ENCODE results near the gene TMEM30A. TPM values are rescaled to one million over a fixed set of nuclear protein-coding genes. Genes with fewer than 3 reads are reported as not detected.

Gene TMEM30A
- total RNA-seq, 5 donors from 2014 or later (not counting 1 experiment from before 2014, with no cell fraction given), result 43.4 to 67.6 (median 55.1) TPM

GRCh38 chr6:75287424-75287823 lies 2.8 kb upstream of the TMEM30A start:
- POLR2A ChIA-PET, result interaction anchor here in 1 of 2 donors (0.6 kb wide), 1 partner anchor 367 kb away, joined by 3 read pairs; no protein-coding TSS in a partner anchor
- Mint-ChIP-seq H3K9me3 (no peaks in the 10 kb centered on the region), H3K4me3 (no peak overlapping the region), H3K27me3 (no peaks in the 10 kb centered on the region), H3K27ac (no peak overlapping the region), H3K36me3 (peaks cover 11% of the 10 kb centered on the region), H3K4me1 (peaks cover 8 to 36% (median 8%) of the 10 kb centered on the region in 3 donors)
- no CpG with 5 or more reads among the region's 1 CpG for WGBS (ENCODE audit: insufficient coverage)
- H3K27me3 ChIP-seq (replicated peaks in 1 of 2; ENCODE audit: control insufficient read depth in 2 of 2, extremely low read depth in 1 of 2, insufficient read depth in 2 of 2, low read length in 1 of 2), result no peaks in the 10 kb centered on the region
- no peaks in the 10 kb centered on the region for H3K9me3 ChIP-seq
- peaks cover 8 to 14% of the 10 kb centered on the region in 2 experiments for H3K4me1 ChIP-seq (ENCODE audit: control insufficient read depth in 1 of 2, extremely low read depth in 1 of 2, insufficient read depth in 2 of 2, low read length in 2 of 2)
- H3K27ac ChIP-seq (ENCODE audit: low read length), result no peak overlapping the region
- CTCF ChIA-PET, result no interaction called here
- H3K36me3 ChIP-seq (ENCODE audit: control insufficient read depth in 2 of 2, extremely low read depth in 1 of 2, insufficient read depth in 1 of 2, low read length in 1 of 2), result peaks cover 0 to 2% of the 10 kb centered on the region in 2 donors
- no peak overlapping the region for H3K4me3 ChIP-seq (ENCODE audit: control insufficient read depth in 1 of 2, extremely low read depth in 1 of 2, low read length in 1 of 2)
- ATAC-seq (replicated peaks in 1 of 4), result no peak
- DNase-seq, result no peak

GRCh38 chr6:75286955-75287354 lies 2.4 kb upstream of the TMEM30A start:
- Histone ChIP-seq H3K9me3 (no peaks in the 10 kb centered on the region), H3K4me3 (ENCODE audit: control insufficient read depth in 1 of 2, extremely low read depth in 1 of 2, low read length in 1 of 2) (no peak overlapping the region), H3K4me1 (ENCODE audit: control insufficient read depth in 1 of 2, extremely low read depth in 1 of 2, insufficient read depth in 2 of 2, low read length in 2 of 2) (peaks cover 8 to 16% of the 10 kb centered on the region in 2 experiments), H3K36me3 (ENCODE audit: control insufficient read depth in 2 of 2, extremely low read depth in 1 of 2, insufficient read depth in 1 of 2, low read length in 1 of 2) (peaks cover 0 to 2% of the 10 kb centered on the region in 2 donors), H3K27ac (ENCODE audit: low read length) (no peak overlapping the region), H3K27me3 (replicated peaks in 1 of 2; ENCODE audit: control insufficient read depth in 2 of 2, extremely low read depth in 1 of 2, insufficient read depth in 2 of 2, low read length in 1 of 2) (no peaks in the 10 kb centered on the region)
- Mint-ChIP-seq H3K4me3 (peak overlapping the region in 1 of 3 donors; percentile 25), H3K9me3 (no peaks in the 10 kb centered on the region), H3K36me3 (peaks cover 11% of the 10 kb centered on the region), H3K27me3 (no peaks in the 10 kb centered on the region), H3K4me1 (peaks cover 11 to 39% (median 13%) of the 10 kb centered on the region in 3 donors), H3K27ac (peak overlapping the region in 1 of 2 donors; percentile 55)
- CTCF ChIA-PET, result no interaction called here
- WGBS (ENCODE audit: insufficient coverage), result no CpG with 5 or more reads among the region's 2 CpGs
- ATAC-seq (replicated peaks in 1 of 4), result no peak
- no peak for DNase-seq
- POLR2A ChIA-PET, result interaction anchor here in 1 of 2 donors (0.6 kb wide), 1 partner anchor 366 kb away, joined by 3 read pairs; no protein-coding TSS in a partner anchor

GRCh38 chr6:75285283-75285639 lies 669 bp upstream of the TMEM30A start:
- H3K9me3 ChIP-seq, result no peaks in the 10 kb centered on the region
- peaks cover 8 to 20% of the 10 kb centered on the region in 2 experiments for H3K4me1 ChIP-seq (ENCODE audit: control insufficient read depth in 1 of 2, extremely low read depth in 1 of 2, insufficient read depth in 2 of 2, low read length in 2 of 2)
- 0% methylated on average over 1 of the region's 6 CpGs for WGBS (ENCODE audit: insufficient coverage)
- ChIA-PET CTCF (interaction anchor here (0.6 to 4.6 kb wide), 10 partner anchors 10 to 308 kb away, joined by 3 to 40 read pairs (median 6); partner anchors contain the start of gene COX7A2 (in 1 of the 2)), POLR2A (interaction anchor here (1.5 to 2.1 kb wide), 3 partner anchors 10 to 42 kb away, joined by 4 to 11 read pairs (median 6); partner anchors contain the start of gene COX7A2 (in 1 of the 2))
- no peak overlapping the region for H3K4me3 Mint-ChIP-seq
- no peaks in the 10 kb centered on the region for H3K27me3 Mint-ChIP-seq
- peak overlapping the region; percentile 79 for H3K27ac ChIP-seq (ENCODE audit: low read length)
- H3K36me3 Mint-ChIP-seq, result peaks cover 11% of the 10 kb centered on the region
- H3K4me3 ChIP-seq (ENCODE audit: control insufficient read depth in 1 of 2, extremely low read depth in 1 of 2, low read length in 1 of 2), result peak overlapping the region; percentile 74 to 91
- no peak for DNase-seq
- peaks cover 0 to 2% of the 10 kb centered on the region in 2 donors for H3K36me3 ChIP-seq (ENCODE audit: control insufficient read depth in 2 of 2, extremely low read depth in 1 of 2, insufficient read depth in 1 of 2, low read length in 1 of 2)
- ATAC-seq (replicated peaks in 1 of 4), result no peak
- no peak overlapping the region for H3K27ac Mint-ChIP-seq
- no peaks in the 10 kb centered on the region for H3K27me3 ChIP-seq (replicated peaks in 1 of 2; ENCODE audit: control insufficient read depth in 2 of 2, extremely low read depth in 1 of 2, insufficient read depth in 2 of 2, low read length in 1 of 2)
- H3K4me1 Mint-ChIP-seq, result peaks cover 23 to 51% (median 26%) of the 10 kb centered on the region in 3 donors
- no peaks in the 10 kb centered on the region for H3K9me3 Mint-ChIP-seq

- 1% methylated on average over 16 of the region's 36 CpGs for WGBS (ENCODE audit: insufficient coverage)
- Histone ChIP-seq H3K36me3 (ENCODE audit: control insufficient read depth in 2 of 2, extremely low read depth in 1 of 2, insufficient read depth in 1 of 2, low read length in 1 of 2) (peaks cover 0 to 2% of the 10 kb centered on the region in 2 donors), H3K9me3 (no peaks in the 10 kb centered on the region), H3K4me1 (ENCODE audit: control insufficient read depth in 1 of 2, extremely low read depth in 1 of 2, insufficient read depth in 2 of 2, low read length in 2 of 2) (peaks cover 8 to 20% of the 10 kb centered on the region in 2 experiments), H3K4me3 (ENCODE audit: control insufficient read depth in 1 of 2, extremely low read depth in 1 of 2, low read length in 1 of 2) (peak overlapping the region; percentile 74 to 91), H3K27ac (ENCODE audit: low read length) (peak overlapping the region; percentile 79), H3K27me3 (replicated peaks in 1 of 2; ENCODE audit: control insufficient read depth in 2 of 2, extremely low read depth in 1 of 2, insufficient read depth in 2 of 2, low read length in 1 of 2) (no peaks in the 10 kb centered on the region)
- H3K4me1 Mint-ChIP-seq, result peaks cover 35 to 55% (median 37%) of the 10 kb centered on the region in 3 donors
- ATAC-seq (replicated peaks in 1 of 4), result peak; percentile 23 to 36 (median 32)
- H3K27me3 Mint-ChIP-seq, result no peaks in the 10 kb centered on the region
- peaks cover 3% of the 10 kb centered on the region for H3K36me3 Mint-ChIP-seq
- CTCF ChIA-PET, result interaction anchor here (0.6 to 4.6 kb wide), 13 partner anchors 9 to 1686 kb away, joined by 3 to 40 read pairs (median 3); partner anchors contain the start of genes COX7A2 (in 1 of the 2) and SLC17A5 (in 1 of the 2)
- H3K9me3 Mint-ChIP-seq, result no peaks in the 10 kb centered on the region
- DNase-seq, result peak in 12 of 35 experiments; percentile 1 to 40 (median 6)
- POLR2A ChIA-PET, result interaction anchor here (0.5 to 2.1 kb wide), 8 partner anchors 8 to 1621 kb away, joined by 3 to 17 read pairs (median 5); partner anchors contain the start of gene COX7A2 (in 1 of the 2)
- no peak overlapping the region for H3K4me3 Mint-ChIP-seq
- no peak overlapping the region for H3K27ac Mint-ChIP-seq
Observed at GRCh38 chr6:75283907-75284631, 523 bp downstream of the TMEM30A start.

GRCh38 chr6:75282706-75283105 lies 1.9 kb downstream of the TMEM30A start:
- peak overlapping the region; percentile 7 to 8 for H3K27ac Mint-ChIP-seq
- ATAC-seq (replicated peaks in 1 of 4) (no peak), DNase-seq (no peak)
- peaks cover 42 to 58% (median 44%) of the 10 kb centered on the region in 3 donors for H3K4me1 Mint-ChIP-seq
- WGBS (ENCODE audit: insufficient coverage), result no CpG with 5 or more reads among the region's 2 CpGs
- CTCF ChIA-PET, result interaction anchor here (0.6 to 4.6 kb wide), 5 partner anchors 11 to 72 kb away, joined by 3 to 40 read pairs (median 4); no protein-coding TSS in a partner anchor
- H3K36me3 ChIP-seq (ENCODE audit: control insufficient read depth in 2 of 2, extremely low read depth in 1 of 2, insufficient read depth in 1 of 2, low read length in 1 of 2), result no peaks in the 10 kb centered on the region
- POLR2A ChIA-PET, result interaction anchor here in 1 of 2 donors (0.8 to 1.1 kb wide), 2 partner anchors 39 to 1761 kb away, joined by 3 to 5 read pairs; partner anchors contain the start of genes COX7A2 and EEF1A1
- peaks cover 4% of the 10 kb centered on the region for H3K36me3 Mint-ChIP-seq
- H3K9me3 Mint-ChIP-seq, result no peaks in the 10 kb centered on the region
- H3K9me3 ChIP-seq, result no peaks in the 10 kb centered on the region
- peaks cover 8 to 20% of the 10 kb centered on the region in 2 experiments for H3K4me1 ChIP-seq (ENCODE audit: control insufficient read depth in 1 of 2, extremely low read depth in 1 of 2, insufficient read depth in 2 of 2, low read length in 2 of 2)
- peak overlapping the region in 1 of 3 donors; percentile 59 for H3K4me3 Mint-ChIP-seq
- H3K27me3 Mint-ChIP-seq, result no peaks in the 10 kb centered on the region
- H3K4me3 ChIP-seq (ENCODE audit: control insufficient read depth in 1 of 2, extremely low read depth in 1 of 2, low read length in 1 of 2), result no peak overlapping the region
- H3K27ac ChIP-seq (ENCODE audit: low read length), result no peak overlapping the region
- no peaks in the 10 kb centered on the region for H3K27me3 ChIP-seq (replicated peaks in 1 of 2; ENCODE audit: control insufficient read depth in 2 of 2, extremely low read depth in 1 of 2, insufficient read depth in 2 of 2, low read length in 1 of 2)

- Mint-ChIP-seq H3K4me3 (peak overlapping the region in 2 of 3 donors; percentile 17 to 32), H3K27me3 (no peaks in the 10 kb centered on the region), H3K9me3 (no peaks in the 10 kb centered on the region), H3K4me1 (peaks cover 48 to 52% (median 49%) of the 10 kb centered on the region in 3 donors), H3K36me3 (peaks cover 8% of the 10 kb centered on the region), H3K27ac (peak overlapping the region in 1 of 2 donors; percentile 35)
- ChIA-PET CTCF (interaction anchor here (0.5 to 4.6 kb wide), 5 partner anchors 14 to 1833 kb away, joined by 3 to 40 read pairs (median 4); no protein-coding TSS in a partner anchor), POLR2A (no interaction called here)
- Histone ChIP-seq H3K27ac (ENCODE audit: low read length) (peak overlapping the region; percentile 4), H3K9me3 (no peaks in the 10 kb centered on the region), H3K4me1 (ENCODE audit: control insufficient read depth in 1 of 2, extremely low read depth in 1 of 2, insufficient read depth in 2 of 2, low read length in 2 of 2) (peaks cover 13 to 20% of the 10 kb centered on the region in 2 experiments), H3K36me3 (ENCODE audit: control insufficient read depth in 2 of 2, extremely low read depth in 1 of 2, insufficient read depth in 1 of 2, low read length in 1 of 2) (no peaks in the 10 kb centered on the region), H3K27me3 (replicated peaks in 1 of 2; ENCODE audit: control insufficient read depth in 2 of 2, extremely low read depth in 1 of 2, insufficient read depth in 2 of 2, low read length in 1 of 2) (no peaks in the 10 kb centered on the region), H3K4me3 (ENCODE audit: control insufficient read depth in 1 of 2, extremely low read depth in 1 of 2, low read length in 1 of 2) (no peak overlapping the region)
- DNase-seq, result peak in 1 of 35 experiments; percentile 42
- ATAC-seq (replicated peaks in 1 of 4), result no peak
Observed at GRCh38 chr6:75281653-75282052, 2.9 kb downstream of the TMEM30A start.
